ENCODE results near the gene CMTM3.

CMTM3 gene

DNA sequence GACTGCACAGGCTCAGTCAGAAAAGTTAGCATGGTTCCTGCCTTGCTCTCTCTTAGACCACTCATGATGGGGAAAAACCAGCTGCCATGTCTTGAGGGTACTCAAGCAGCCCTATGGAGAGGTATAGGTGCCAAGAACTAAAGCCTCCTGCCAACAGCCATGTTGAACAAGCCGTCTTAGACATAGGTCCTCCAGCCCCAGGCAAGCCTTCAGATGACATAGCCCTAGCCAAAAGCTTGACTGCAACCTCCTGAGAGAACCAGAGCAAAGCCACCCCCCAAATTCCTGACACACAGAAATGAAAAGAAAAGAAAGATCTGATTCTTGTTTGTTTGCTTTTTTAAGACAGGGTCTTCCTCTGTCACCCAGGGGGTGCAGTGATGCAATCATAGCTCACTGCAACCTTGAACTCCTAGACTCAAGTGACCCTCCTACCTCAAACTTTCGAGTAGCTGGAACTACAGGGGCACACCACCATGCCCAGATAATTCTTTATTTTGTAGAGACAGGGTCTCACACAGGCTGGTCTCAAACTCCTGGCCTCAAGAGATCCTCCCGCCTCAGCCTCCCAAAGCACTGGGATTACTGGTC is 36.3 kb downstream of the CMTM3 start:
- no peak for DNase-seq
- no peak overlapping the region for H3K4me3 Mint-ChIP-seq
- no peak overlapping the region for H3K27ac Mint-ChIP-seq
- no peaks in the 10 kb centered on the region for H3K4me1 Mint-ChIP-seq (ENCODE audit: low read depth in 2 of 2)
- H3K36me3 Mint-ChIP-seq (ENCODE audit: insufficient read depth) = no peaks in the 10 kb centered on the region
- no peaks in the 10 kb centered on the region for H3K9me3 Mint-ChIP-seq
- H3K27me3 Mint-ChIP-seq = peaks cover 7 to 12% of the 10 kb centered on the region in 2 donors
- ATAC-seq (replicated peaks) = no peak

DNA sequence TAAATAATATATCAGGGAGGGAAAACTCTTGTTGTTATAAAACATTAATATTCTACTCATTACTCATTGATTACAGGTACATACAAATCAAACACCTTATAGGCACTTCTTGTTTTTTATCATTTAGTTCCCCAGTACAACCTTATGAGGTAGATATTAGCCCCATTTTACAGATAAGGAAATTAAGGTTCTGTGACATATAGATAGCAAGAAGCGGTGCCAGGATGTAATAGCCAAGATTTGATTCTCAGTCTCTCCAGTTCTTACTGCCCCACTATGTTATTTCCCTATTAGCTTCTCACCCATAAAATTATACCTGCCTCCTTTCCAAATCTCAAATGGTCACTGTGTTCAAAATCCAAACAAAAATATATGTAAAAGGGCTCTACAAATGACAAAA is 36.9 kb downstream of the CMTM3 start:
- H3K27me3 Mint-ChIP-seq = peaks cover 7 to 12% of the 10 kb centered on the region in 2 donors
- H3K4me3 Mint-ChIP-seq = no peak overlapping the region
- ATAC-seq (replicated peaks) (no peak), DNase-seq (no peak)
- no peaks in the 10 kb centered on the region for H3K36me3 Mint-ChIP-seq (ENCODE audit: insufficient read depth)
- H3K9me3 Mint-ChIP-seq = no peaks in the 10 kb centered on the region
- no peak overlapping the region for H3K27ac Mint-ChIP-seq
- H3K4me1 Mint-ChIP-seq (ENCODE audit: low read depth in 2 of 2) = no peaks in the 10 kb centered on the region

DNA sequence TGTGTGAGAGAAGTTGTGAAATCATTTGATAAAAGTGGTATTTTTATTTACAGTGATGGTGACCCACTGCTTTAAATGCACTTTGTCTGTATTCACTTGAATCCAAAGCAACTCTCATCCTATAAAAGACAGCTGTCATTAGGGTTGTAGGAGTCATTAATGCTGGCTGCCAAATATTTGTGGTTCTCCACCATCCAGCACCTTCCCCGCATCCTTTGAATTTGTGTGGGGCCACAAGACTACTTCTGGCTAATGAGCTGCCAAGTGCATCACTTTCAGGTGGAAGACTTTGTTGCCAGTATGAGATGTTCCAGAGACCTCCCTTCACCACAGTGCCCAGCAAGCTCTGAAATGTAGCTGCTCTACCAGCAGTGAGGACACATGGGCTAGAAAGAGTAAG is 43.4 kb downstream of the CMTM3 start:
- H3K27ac Mint-ChIP-seq = no peak overlapping the region
- no peaks in the 10 kb centered on the region for H3K27me3 Mint-ChIP-seq
- H3K4me1 Mint-ChIP-seq (ENCODE audit: low read depth in 2 of 2) = peaks cover 6 to 9% of the 10 kb centered on the region in 2 donors
- no peak for DNase-seq
- no peak for ATAC-seq (replicated peaks)
- H3K4me3 Mint-ChIP-seq = no peak overlapping the region
- H3K36me3 Mint-ChIP-seq (ENCODE audit: insufficient read depth) = no peaks in the 10 kb centered on the region
- H3K9me3 Mint-ChIP-seq = no peaks in the 10 kb centered on the region

DNA sequence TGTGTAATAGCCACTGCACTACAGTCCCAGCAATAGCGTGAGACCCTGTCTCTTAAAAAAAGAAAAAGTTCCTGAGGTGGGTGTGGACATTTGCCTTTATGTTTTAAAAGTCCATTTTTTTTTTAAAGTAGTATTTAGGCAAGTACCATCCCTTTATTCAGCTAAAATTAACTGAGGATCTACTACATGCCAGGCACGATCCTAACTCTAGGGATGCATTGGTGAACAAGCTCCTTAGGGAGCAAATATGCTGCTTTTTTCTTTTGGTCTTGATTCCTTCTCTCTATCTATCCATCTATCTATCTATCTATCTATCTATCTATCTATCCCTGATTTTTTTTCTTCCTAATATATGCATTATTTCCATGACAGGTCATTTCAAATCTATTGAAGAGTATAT is 44.7 kb downstream of the CMTM3 start:
- Mint-ChIP-seq H3K4me1 (ENCODE audit: low read depth in 2 of 2) (peaks cover 6 to 10% of the 10 kb centered on the region in 2 donors), H3K9me3 (no peaks in the 10 kb centered on the region), H3K36me3 (ENCODE audit: insufficient read depth) (no peaks in the 10 kb centered on the region), H3K27ac (no peak overlapping the region), H3K4me3 (no peak overlapping the region), H3K27me3 (peaks cover 2 to 5% of the 10 kb centered on the region in 2 donors)
- ATAC-seq (replicated peaks) (no peak), DNase-seq (no peak)

DNA sequence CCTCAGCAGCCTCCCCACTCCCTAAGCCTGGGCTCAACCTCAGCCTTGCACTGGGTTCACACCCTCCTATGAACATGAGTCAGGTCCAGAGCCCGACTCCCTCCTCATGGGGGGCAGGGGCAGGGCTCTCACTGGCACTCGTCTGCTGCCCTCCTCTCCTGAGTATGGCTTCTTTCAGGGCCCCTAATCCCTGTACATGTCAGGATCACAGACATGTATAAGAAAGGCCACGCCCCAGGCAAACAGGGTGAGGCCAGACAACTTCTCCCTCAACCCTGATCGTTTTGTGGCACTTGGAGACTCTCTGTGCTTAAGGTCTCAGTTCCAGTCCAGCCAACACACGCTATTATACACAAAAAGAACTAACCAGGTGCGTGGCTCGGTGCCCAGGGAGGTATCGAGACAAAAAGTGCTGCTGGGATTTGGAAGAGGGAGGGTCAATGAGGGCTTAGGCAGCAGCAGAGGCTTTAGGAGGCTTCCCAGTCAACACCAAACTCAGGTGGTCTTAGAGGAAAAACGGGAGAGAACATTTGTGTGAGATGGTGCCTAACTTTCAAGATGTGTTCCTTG is 45.2 kb downstream of the CMTM3 start:
- peaks cover 6 to 11% of the 10 kb centered on the region in 2 donors for H3K4me1 Mint-ChIP-seq (ENCODE audit: low read depth in 2 of 2)

DNA sequence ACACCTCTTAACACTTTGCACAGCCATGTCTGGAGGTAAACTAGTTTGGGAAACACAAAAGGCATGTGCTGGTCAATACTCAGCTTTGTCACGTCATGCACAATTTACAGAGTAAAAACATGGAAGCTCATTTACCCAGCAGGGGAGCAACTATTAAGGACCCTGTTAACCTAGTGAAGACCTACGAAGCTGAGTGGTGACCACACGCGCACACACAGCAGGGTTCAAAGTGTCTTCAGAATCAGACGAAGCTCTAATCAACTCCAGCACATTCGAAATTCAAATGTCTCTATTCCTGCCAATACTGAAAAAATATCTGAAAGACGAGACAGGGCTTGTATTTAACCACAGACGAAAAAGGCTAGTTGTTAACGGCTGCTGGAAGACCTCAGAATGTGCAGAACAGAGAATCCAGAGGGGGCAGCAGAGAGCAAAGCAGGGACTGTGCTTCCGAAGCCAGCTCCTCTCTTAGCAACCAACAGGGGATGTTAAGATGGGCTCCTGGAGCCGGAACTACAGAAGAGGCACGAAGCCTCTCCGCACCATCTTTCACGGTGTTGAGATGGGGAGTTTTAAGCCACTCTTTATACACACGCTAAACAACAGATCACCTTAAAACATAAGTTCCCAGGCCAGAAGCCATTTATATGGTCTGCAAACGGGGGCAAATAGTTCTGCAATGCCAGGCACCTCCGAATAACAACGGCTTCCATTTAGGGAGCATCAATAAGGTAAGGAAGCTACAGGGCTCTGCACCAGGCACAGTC is 46.4 kb downstream of the CMTM3 start:
- peak; percentile 100 for ATAC-seq (replicated peaks)

More for the DNA sequence above, 45.2 kb downstream of the CMTM3 start:
- Mint-ChIP-seq H3K36me3 (ENCODE audit: insufficient read depth) (peaks cover 3% of the 10 kb centered on the region), H3K9me3 (no peaks in the 10 kb centered on the region), H3K27me3 (peaks cover 8 to 11% of the 10 kb centered on the region in 2 donors), H3K27ac (no peak overlapping the region), H3K4me3 (no peak overlapping the region)
- DNase-seq (no peak), ATAC-seq (replicated peaks) (no peak)

DNA sequence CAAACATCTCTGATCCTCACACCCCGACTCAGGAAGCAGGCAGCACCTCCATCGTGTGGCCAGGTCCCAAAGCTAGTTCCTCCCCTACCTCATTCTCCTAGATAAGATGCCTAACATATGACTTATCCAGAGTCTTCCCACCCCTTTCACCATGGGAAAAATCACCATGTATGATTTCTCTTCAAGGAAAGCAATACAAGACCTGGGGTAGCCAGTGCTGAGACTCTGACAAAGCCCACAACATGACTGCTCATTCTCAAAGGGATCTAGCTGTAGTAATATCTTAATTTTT is 46.9 kb downstream of the CMTM3 start:
- Mint-ChIP-seq H3K27me3 (peaks cover 15 to 17% of the 10 kb centered on the region in 2 donors), H3K36me3 (ENCODE audit: insufficient read depth) (peaks cover 3% of the 10 kb centered on the region), H3K4me3 (peak overlapping the region; percentile 40 to 58), H3K27ac (peak overlapping the region in 1 of 2 donors; percentile 70), H3K9me3 (no peaks in the 10 kb centered on the region), H3K4me1 (ENCODE audit: low read depth in 2 of 2) (peaks cover 6 to 11% of the 10 kb centered on the region in 2 donors)
- no peak for ATAC-seq (replicated peaks)
- no peak for DNase-seq

More for the DNA sequence above, 46.4 kb downstream of the CMTM3 start:
- DNase-seq = peak; percentile 77 to 81 (median 81)
- Mint-ChIP-seq H3K27me3 (peaks cover 11 to 15% of the 10 kb centered on the region in 2 donors), H3K4me1 (ENCODE audit: low read depth in 2 of 2) (peaks cover 6 to 11% of the 10 kb centered on the region in 2 donors), H3K27ac (peak overlapping the region in 1 of 2 donors; percentile 70), H3K36me3 (ENCODE audit: insufficient read depth) (peaks cover 3% of the 10 kb centered on the region), H3K4me3 (peak overlapping the region; percentile 40 to 58), H3K9me3 (no peaks in the 10 kb centered on the region)

DNA sequence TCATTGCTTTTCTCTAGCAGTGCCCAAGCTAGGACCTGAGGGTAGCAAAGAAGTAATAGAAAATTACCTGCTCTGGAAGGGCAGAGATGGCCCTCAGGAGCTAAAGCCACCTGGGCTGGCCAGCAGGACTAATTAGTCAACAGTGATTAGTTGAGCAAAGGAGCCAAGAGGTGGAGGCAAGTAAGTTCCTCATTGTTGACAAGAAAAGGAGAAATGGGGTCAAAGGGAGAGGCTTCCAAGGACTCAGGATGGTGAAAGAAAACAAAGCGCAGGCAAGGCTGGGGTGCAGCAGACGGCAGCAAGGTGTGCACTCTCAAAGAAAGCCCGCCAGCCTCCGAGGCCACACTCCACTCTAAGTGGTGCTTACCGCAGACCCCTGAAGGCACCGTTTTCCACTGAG is 47.5 kb downstream of the CMTM3 start:
- Mint-ChIP-seq H3K9me3 (no peaks in the 10 kb centered on the region), H3K27me3 (peaks cover 19 to 23% of the 10 kb centered on the region in 2 donors), H3K36me3 (ENCODE audit: insufficient read depth) (peaks cover 3% of the 10 kb centered on the region), H3K4me1 (ENCODE audit: low read depth in 2 of 2) (peaks cover 6 to 11% of the 10 kb centered on the region in 2 donors), H3K4me3 (no peak overlapping the region), H3K27ac (no peak overlapping the region)
- no peak for DNase-seq
- no peak for ATAC-seq (replicated peaks)

DNA sequence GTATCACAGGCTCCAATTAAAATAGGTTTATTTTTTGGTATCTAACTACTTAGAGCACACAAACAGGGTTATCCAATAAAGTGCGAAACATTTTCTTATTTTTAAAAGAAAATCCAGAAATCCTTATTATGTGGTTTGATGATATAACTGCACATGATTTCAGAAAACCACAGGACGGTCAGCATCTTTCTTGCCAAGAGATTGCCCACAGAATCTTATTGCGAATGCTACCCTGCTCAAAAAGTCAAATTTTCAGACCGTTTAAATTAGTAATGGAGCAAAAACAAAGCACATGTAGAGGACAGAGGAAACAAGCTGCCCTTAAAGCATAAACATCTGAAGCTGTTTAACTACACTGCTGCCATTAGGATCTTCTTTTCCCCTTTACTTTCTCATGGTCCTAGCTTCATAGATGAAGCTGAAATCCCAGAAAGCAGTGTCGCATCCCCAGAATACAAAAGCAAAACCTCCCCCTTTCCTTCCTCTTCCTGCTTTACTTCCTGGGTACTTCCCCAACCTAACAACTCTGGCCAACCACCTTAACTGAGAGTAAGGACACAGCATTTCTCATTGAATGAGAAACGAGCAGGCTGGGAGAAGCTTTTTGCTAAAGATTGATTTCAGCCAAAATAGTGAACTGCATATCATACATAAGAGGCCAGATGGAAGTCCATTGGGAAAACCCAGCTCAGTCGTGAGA is 48.3 kb downstream of the CMTM3 start:
- DNase-seq = no peak
- Mint-ChIP-seq H3K9me3 (no peaks in the 10 kb centered on the region), H3K36me3 (ENCODE audit: insufficient read depth) (peaks cover 3% of the 10 kb centered on the region), H3K27ac (no peak overlapping the region), H3K4me3 (no peak overlapping the region), H3K4me1 (ENCODE audit: low read depth in 2 of 2) (peaks cover 6 to 11% of the 10 kb centered on the region in 2 donors), H3K27me3 (peaks cover 19 to 24% of the 10 kb centered on the region in 2 donors)
- ATAC-seq (replicated peaks) = no peak

DNA sequence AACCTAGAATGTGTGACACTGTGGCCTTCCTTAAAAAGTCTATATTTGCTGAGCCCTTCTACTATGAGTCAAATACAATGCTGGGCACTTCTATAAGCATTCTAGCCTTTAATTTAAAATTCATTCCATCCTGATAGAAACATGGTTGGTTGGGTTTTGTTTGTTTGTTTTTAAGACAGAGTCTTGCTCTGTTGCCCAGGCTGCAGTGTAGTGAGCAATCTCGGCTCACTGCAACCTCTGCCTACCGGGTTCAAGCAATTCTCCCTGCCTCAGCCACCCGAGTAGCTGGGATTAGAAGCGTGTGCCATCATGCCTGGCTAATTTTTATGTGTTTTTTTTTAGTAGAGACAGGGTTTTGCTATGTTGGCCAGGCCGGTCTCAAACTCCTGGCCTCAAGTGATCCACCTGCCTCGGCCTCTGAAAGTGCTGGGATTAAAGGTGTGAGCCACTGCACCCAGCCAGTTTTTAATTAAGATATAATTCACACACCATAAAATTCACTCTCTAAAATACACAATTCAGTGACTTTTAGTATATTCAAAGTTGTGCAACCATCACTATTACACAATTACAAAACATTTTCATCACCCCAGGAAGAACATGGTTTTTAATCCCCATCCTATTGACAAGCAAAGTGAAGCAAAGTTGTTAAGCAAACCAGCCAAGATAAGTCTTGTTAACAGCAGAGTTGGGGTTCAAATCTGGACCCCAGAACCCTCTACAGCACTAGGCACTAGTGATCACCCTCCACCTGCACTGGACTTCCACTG is 49.3 kb downstream of the CMTM3 start:
- Mint-ChIP-seq H3K36me3 (ENCODE audit: insufficient read depth) (peaks cover 3% of the 10 kb centered on the region), H3K27me3 (peaks cover 19 to 29% of the 10 kb centered on the region in 2 donors), H3K4me1 (ENCODE audit: low read depth in 2 of 2) (peaks cover 6 to 11% of the 10 kb centered on the region in 2 donors), H3K4me3 (no peak overlapping the region), H3K27ac (no peak overlapping the region), H3K9me3 (no peaks in the 10 kb centered on the region)
- no peak for ATAC-seq (replicated peaks)
- DNase-seq = no peak

DNA sequence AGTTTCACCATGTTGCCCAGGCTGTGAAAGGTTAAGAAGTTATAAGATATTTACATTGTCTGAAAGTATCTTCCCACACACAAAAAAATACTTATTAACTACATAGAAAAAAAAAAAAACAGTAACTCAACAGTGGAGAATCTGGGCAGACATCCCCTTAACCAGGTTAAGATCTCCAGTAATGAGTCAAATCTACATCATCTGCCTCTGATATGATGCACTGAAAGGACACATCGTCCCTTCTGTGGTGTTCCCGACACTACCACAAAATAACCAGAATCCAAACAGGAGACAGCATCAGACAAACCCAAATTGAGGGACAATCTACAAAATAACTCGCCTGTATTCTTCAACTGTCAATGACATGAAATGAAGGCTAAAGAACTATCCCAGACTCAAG is 52.0 kb downstream of the CMTM3 start:
- H3K9me3 Mint-ChIP-seq = no peaks in the 10 kb centered on the region
- H3K4me3 Mint-ChIP-seq = no peak overlapping the region
- no peak for DNase-seq
- no peak overlapping the region for H3K27ac Mint-ChIP-seq
- H3K36me3 Mint-ChIP-seq (ENCODE audit: insufficient read depth) = peaks cover 3% of the 10 kb centered on the region
- H3K27me3 Mint-ChIP-seq = peaks cover 19 to 33% of the 10 kb centered on the region in 2 donors
- H3K4me1 Mint-ChIP-seq (ENCODE audit: low read depth in 2 of 2) = peaks cover 0 to 2% of the 10 kb centered on the region in 2 donors
- ATAC-seq (replicated peaks) = no peak

DNA sequence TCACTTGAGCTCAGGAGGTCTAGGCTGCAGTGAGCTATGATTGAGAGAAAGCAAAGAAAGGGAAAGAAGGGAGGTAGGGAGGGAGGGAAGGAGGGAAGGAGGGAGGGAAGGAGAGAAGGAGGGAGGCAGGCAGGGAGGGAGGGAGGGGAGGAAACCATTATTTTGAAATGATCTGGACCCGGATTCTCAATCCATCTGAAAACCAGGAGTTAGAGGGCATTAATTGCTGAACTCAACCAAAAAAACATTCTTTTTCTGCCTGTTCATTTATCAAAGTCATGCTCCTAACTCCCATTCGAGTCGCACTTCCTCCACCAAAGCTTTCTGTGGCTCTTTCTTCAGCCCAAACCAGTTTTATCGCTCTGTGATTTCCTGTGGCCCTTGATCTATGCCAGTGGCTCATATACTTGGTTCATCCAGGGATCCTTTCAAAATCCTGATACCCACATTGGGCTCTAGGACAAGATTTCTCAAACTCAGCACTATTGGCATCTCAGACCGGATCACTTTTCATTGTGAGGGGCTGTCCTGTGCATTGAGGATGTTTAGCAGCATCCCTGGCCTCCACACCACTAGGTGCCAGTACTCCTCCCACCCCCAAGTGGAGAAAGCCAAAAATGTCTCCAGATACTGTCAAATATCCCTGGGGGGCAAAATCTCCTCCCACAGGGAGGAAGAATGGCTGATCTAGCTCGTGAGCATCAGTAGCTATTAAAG is 53.8 kb downstream of the CMTM3 start:
- DNase-seq = no peak
- no peak overlapping the region for H3K27ac Mint-ChIP-seq

More for the DNA sequence above, 53.8 kb downstream of the CMTM3 start:
- Mint-ChIP-seq H3K9me3 (no peaks in the 10 kb centered on the region), H3K36me3 (ENCODE audit: insufficient read depth) (peaks cover 3% of the 10 kb centered on the region), H3K4me3 (no peak overlapping the region), H3K27me3 (peaks cover 24 to 33% of the 10 kb centered on the region in 2 donors), H3K4me1 (ENCODE audit: low read depth in 2 of 2) (peaks cover 0 to 2% of the 10 kb centered on the region in 2 donors)
- no peak for ATAC-seq (replicated peaks)
